Measurements from ENCODE around the gene CDH10. TPM values are rescaled to one million over a fixed set of nuclear protein-coding genes. Genes with fewer than 3 reads are reported as not detected.

The CDH10 gene
- polyA plus RNA-seq, 3 donors, result not detected

DNA sequence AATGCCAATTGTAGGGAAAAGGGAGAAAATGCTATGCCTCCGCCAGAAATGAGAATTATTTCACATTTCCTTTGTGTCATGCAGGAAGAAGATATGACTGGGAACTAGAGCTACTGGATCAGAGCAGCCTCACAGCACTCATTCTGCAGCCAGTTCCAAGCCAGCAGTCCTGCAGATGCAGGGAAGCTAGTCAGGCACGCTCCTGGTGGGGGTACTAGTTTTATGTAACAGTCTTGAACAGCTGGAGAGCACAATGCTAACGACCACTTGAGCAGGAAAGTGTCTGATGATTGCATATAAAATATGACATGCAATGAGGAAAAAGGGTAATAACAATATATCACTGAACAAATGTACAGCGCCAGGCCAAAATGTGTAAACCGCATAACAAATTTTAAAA lies 21.7 kb downstream of the CDH10 start:
- no peak overlapping the region for H3K9ac ChIP-seq (ENCODE audit: insufficient read depth, low read length, poor library complexity, severe bottlenecking)

GRCh38 chr5:24621792-24622191 lies 23.0 kb downstream of the CDH10 start:
- no peaks in the 10 kb centered on the region for H3K27me3 Mint-ChIP-seq (ENCODE audit: low read depth in 3 of 3)
- peak in 2 of 3 donors; percentile 0 to 19 for DNase-seq
- TF ChIP-seq, protein P1, sequence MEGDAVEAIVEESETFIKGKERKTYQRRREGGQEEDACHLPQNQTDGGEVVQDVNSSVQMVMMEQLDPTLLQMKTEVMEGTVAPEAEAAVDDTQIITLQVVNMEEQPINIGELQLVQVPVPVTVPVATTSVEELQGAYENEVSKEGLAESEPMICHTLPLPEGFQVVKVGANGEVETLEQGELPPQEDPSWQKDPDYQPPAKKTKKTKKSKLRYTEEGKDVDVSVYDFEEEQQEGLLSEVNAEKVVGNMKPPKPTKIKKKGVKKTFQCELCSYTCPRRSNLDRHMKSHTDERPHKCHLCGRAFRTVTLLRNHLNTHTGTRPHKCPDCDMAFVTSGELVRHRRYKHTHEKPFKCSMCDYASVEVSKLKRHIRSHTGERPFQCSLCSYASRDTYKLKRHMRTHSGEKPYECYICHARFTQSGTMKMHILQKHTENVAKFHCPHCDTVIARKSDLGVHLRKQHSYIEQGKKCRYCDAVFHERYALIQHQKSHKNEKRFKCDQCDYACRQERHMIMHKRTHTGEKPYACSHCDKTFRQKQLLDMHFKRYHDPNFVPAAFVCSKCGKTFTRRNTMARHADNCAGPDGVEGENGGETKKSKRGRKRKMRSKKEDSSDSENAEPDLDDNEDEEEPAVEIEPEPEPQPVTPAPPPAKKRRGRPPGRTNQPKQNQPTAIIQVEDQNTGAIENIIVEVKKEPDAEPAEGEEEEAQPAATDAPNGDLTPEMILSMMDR (IDR thresholded peaks at IDR 0.05), result no peak
- Histone ChIP-seq H3K9me3 (replicated peaks in 1 of 2; ENCODE audit: control insufficient read depth in 1 of 2, insufficient read depth in 1 of 2, low read length in 2 of 2) (no peaks in the 10 kb centered on the region), H3K9ac (ENCODE audit: insufficient read depth, low read length, poor library complexity, severe bottlenecking) (no peak overlapping the region), H3K4me2 (replicated peaks; ENCODE audit: extremely low read depth, low read length, poor library complexity, severe bottlenecking) (no peak overlapping the region), H3K79me2 (ENCODE audit: insufficient read depth, low read length) (no peaks in the 10 kb centered on the region), H2AFZ (ENCODE audit: insufficient read depth, low read depth, low read length, poor library complexity, severe bottlenecking) (no peak overlapping the region), H4K20me1 (ENCODE audit: insufficient read depth, low read length) (no peaks in the 10 kb centered on the region), H3K27ac (ENCODE audit: low read depth in 1 of 2, low read length in 2 of 2) (no peak overlapping the region), H3K4me3 (replicated peaks in 1 of 3; ENCODE audit: low read depth in 2 of 3, low read length in 3 of 3) (no peak overlapping the region), H3K4me1 (ENCODE audit: control insufficient read depth in 1 of 2, insufficient read depth in 2 of 2, low read length in 2 of 2) (no peaks in the 10 kb centered on the region), H3K36me3 (replicated peaks in 1 of 2; ENCODE audit: control insufficient read depth in 1 of 2, insufficient read depth in 2 of 2, low read length in 2 of 2) (no peaks in the 10 kb centered on the region), H3K27me3 (ENCODE audit: control insufficient read depth in 2 of 2, insufficient read depth in 2 of 2, low read length in 2 of 2) (no peaks in the 10 kb centered on the region)
- H3K27ac Mint-ChIP-seq, result no peak overlapping the region
- intact Hi-C loops (cut with micrococcal nuclease), result no loop called here
- WGBS (ENCODE audit: insufficient coverage), result 0% methylated on average over 2 of the region's 6 CpGs
- no peaks in the 10 kb centered on the region for H3K36me3 Mint-ChIP-seq
- H3K9me3 Mint-ChIP-seq, result peaks cover 0 to 2% (median 1%) of the 10 kb centered on the region in 7 donors
- no peak overlapping the region for H3K4me3 Mint-ChIP-seq
- peaks cover 6% of the 10 kb centered on the region for H3K4me1 Mint-ChIP-seq

More for the DNA sequence above, 21.7 kb downstream of the CDH10 start:
- H3K79me2 ChIP-seq (ENCODE audit: insufficient read depth, low read length), result no peaks in the 10 kb centered on the region
- H3K9me3 ChIP-seq (replicated peaks in 1 of 2; ENCODE audit: control insufficient read depth in 1 of 2, insufficient read depth in 1 of 2, low read length in 2 of 2), result no peaks in the 10 kb centered on the region
- TF ChIP-seq, protein P1 (IDR thresholded peaks at IDR 0.05), result no peak
- H2AFZ ChIP-seq (ENCODE audit: insufficient read depth, low read depth, low read length, poor library complexity, severe bottlenecking), result no peak overlapping the region
- no peaks in the 10 kb centered on the region for H3K36me3 Mint-ChIP-seq
- H3K9me3 Mint-ChIP-seq, result peaks cover 0 to 2% (median 0%) of the 10 kb centered on the region in 7 donors
- WGBS (ENCODE audit: insufficient coverage), result no CpG with 5 or more reads among the region's 5 CpGs
- intact Hi-C loops (cut with micrococcal nuclease), result no loop called here
- no peaks in the 10 kb centered on the region for H3K4me1 ChIP-seq (ENCODE audit: control insufficient read depth in 1 of 2, insufficient read depth in 2 of 2, low read length in 2 of 2)
- no peaks in the 10 kb centered on the region for H3K36me3 ChIP-seq (replicated peaks in 1 of 2; ENCODE audit: control insufficient read depth in 1 of 2, insufficient read depth in 2 of 2, low read length in 2 of 2)
- H3K4me1 Mint-ChIP-seq, result peaks cover 6% of the 10 kb centered on the region
- no peaks in the 10 kb centered on the region for H3K27me3 ChIP-seq (ENCODE audit: control insufficient read depth in 2 of 2, insufficient read depth in 2 of 2, low read length in 2 of 2)
- no peak overlapping the region for H3K4me3 ChIP-seq (replicated peaks in 1 of 3; ENCODE audit: low read depth in 2 of 3, low read length in 3 of 3)
- H3K27ac Mint-ChIP-seq, result no peak overlapping the region
- H3K4me3 Mint-ChIP-seq, result no peak overlapping the region
- H4K20me1 ChIP-seq (ENCODE audit: insufficient read depth, low read length), result no peaks in the 10 kb centered on the region
- no peak overlapping the region for H3K4me2 ChIP-seq (replicated peaks; ENCODE audit: extremely low read depth, low read length, poor library complexity, severe bottlenecking)
- H3K27me3 Mint-ChIP-seq (ENCODE audit: low read depth in 3 of 3), result no peaks in the 10 kb centered on the region
- no peak overlapping the region for H3K27ac ChIP-seq (ENCODE audit: low read depth in 1 of 2, low read length in 2 of 2)
- no peak for DNase-seq
